Measurements from ENCODE around the gene ANKS1A.
"Not testable (repeated sequence)": the region's sequence is repeated elsewhere in the genome, so short reads cannot be mapped to it uniquely, and the experiment has no call there.

The ANKS1A gene

GRCh38 chr6:35003886-35004530 is 115.0 kb downstream of the ANKS1A start:
- not testable (repeated sequence) for DNase-seq

GRCh38 chr6:35007016-35007415 is 118.0 kb downstream of the ANKS1A start:
- DNase-seq, result no peak

GRCh38 chr6:35008858-35009257 is 119.8 kb downstream of the ANKS1A start:
- DNase-seq, result no peak

GRCh38 chr6:35011096-35012041 is 122.3 kb downstream of the ANKS1A start:
- no peak for DNase-seq

GRCh38 chr6:35013701-35014100 is 124.6 kb downstream of the ANKS1A start:
- DNase-seq, result no peak

GRCh38 chr6:35014341-35014740 is 125.3 kb downstream of the ANKS1A start:
- no peak for DNase-seq

- no peak for DNase-seq
Measured at GRCh38 chr6:35014786-35015185, 125.7 kb downstream of the ANKS1A start.

GRCh38 chr6:35015476-35015875 is 126.4 kb downstream of the ANKS1A start:
- DNase-seq, result no peak

- DNase-seq, result no peak
Measured at GRCh38 chr6:35015996-35016395, 126.9 kb downstream of the ANKS1A start.

GRCh38 chr6:35016502-35017321 is 127.7 kb downstream of the ANKS1A start:
- no peak for DNase-seq

- no peak for DNase-seq
Measured at GRCh38 chr6:35017411-35018181, 128.5 kb downstream of the ANKS1A start.

GRCh38 chr6:35018182-35018519 is 129.1 kb downstream of the ANKS1A start:
- no peak for DNase-seq

GRCh38 chr6:35018746-35019145 is 129.7 kb downstream of the ANKS1A start:
- DNase-seq, result no peak

- DNase-seq, result no peak
Measured at GRCh38 chr6:35019171-35019570, 130.1 kb downstream of the ANKS1A start.

- DNase-seq, result no peak
Measured at GRCh38 chr6:35019831-35020230, 130.8 kb downstream of the ANKS1A start.

GRCh38 chr6:35021004-35021403 is 131.9 kb downstream of the ANKS1A start:
- DNase-seq, result no peak

- DNase-seq, result no peak
Measured at GRCh38 chr6:35023091-35024000, 134.3 kb downstream of the ANKS1A start.

- DNase-seq, result peak; percentile 49 to 50
Measured at GRCh38 chr6:35024551-35025054, 135.5 kb downstream of the ANKS1A start.

- DNase-seq, result no peak
Measured at GRCh38 chr6:35025232-35026188, 136.5 kb downstream of the ANKS1A start.

All from NCI-H526 (cell line).